Measurements from ENCODE around the gene CYP4F22. TPM values are rescaled to one million over a fixed set of nuclear protein-coding genes. Genes with fewer than 3 reads are reported as not detected.
A peak's percentile ranks its signal among the peaks of the same experiment; 100 is the strongest.

The CYP4F22 gene
- not detected for total RNA-seq (ENCODE audit: unreplicated experiment)
- long read RNA-seq = 0 reads

DNA sequence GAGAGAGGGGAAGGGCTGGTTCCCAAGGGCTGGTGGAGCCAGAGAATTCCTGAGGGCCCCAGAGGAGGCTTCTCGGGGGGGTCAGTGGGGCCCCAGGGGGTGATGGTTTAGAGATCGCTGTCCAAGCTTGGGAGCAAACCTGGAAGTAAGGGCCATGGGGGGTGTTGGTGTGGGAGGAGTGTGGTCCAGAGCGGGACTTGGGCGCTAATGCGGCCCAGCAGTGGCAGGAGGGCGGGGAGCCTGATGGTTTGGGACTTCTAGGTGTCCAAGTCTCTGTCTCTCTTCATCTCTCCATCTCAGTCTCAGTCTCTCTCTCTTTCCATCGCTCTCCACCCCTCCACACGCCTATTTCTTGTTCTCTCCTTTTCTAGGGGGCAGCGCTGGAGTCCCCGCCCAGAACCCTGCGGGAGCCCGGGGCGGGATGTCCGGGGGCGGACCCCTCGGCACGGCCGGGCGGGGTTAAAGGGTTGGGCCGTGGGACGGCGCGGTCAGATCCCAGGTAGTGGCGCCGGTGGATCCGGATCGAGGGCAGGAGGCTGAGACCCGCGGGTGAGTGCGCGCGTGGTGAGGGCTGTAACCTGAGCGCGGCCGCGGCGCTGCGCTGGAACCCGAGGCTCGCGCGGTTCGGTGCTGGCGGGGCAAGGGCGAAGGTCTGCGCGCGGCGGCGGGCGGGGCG is at the start of gene CYP4F22:
Gene CYP4F22, plus strand, starts transcription at position 491 of the 676 bp plus-strand sequence. CDS start 16,812 bp downstream, outside the sequence.
- Mint-ChIP-seq H3K4me3 (ENCODE audit: unreplicated experiment) (peak within 1 kb of the TSS; percentile 75), H3K27me3 (ENCODE audit: unreplicated experiment) (peaks cover 27% of the 10 kb centered on the region), H3K9me3 (ENCODE audit: unreplicated experiment) (peaks cover 8% of the 10 kb centered on the region), H3K4me1 (ENCODE audit: low read depth, unreplicated experiment) (no peaks in the 10 kb centered on the region), H3K36me3 (ENCODE audit: unreplicated experiment) (no peaks in the 10 kb centered on the region), H3K27ac (ENCODE audit: unreplicated experiment) (no peak within 1 kb of the TSS)
- TF ChIP-seq, protein P1, sequence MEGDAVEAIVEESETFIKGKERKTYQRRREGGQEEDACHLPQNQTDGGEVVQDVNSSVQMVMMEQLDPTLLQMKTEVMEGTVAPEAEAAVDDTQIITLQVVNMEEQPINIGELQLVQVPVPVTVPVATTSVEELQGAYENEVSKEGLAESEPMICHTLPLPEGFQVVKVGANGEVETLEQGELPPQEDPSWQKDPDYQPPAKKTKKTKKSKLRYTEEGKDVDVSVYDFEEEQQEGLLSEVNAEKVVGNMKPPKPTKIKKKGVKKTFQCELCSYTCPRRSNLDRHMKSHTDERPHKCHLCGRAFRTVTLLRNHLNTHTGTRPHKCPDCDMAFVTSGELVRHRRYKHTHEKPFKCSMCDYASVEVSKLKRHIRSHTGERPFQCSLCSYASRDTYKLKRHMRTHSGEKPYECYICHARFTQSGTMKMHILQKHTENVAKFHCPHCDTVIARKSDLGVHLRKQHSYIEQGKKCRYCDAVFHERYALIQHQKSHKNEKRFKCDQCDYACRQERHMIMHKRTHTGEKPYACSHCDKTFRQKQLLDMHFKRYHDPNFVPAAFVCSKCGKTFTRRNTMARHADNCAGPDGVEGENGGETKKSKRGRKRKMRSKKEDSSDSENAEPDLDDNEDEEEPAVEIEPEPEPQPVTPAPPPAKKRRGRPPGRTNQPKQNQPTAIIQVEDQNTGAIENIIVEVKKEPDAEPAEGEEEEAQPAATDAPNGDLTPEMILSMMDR (IDR thresholded peaks at IDR 0.05; ENCODE audit: partially characterized antibody, unreplicated experiment) = no peak
- peak; percentile 30 for DNase-seq

DNA sequence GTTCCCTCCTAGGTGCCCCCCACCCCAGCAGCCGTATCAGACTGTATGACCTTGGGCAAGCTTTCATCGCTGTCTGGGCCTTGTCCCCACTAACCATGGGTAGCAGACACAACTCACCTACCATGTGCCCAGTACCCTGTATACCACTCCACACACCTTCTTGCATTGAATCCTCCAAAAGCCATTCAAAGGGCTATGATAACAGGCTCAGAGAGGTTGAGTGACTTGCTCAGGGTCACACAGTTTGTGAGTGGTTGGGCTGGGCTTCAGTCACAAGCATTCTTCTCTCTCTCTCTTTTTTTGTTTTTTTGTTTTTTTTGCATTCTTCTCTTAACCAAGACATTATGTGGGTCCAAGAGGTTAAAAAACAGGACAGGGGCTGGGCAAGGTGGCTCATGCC is 46.6 kb upstream of the CYP4F22 start:
- Mint-ChIP-seq H3K4me1 (ENCODE audit: low read depth, unreplicated experiment) (no peaks in the 10 kb centered on the region), H3K4me3 (ENCODE audit: unreplicated experiment) (no peak overlapping the region), H3K36me3 (ENCODE audit: unreplicated experiment) (no peaks in the 10 kb centered on the region), H3K27ac (ENCODE audit: unreplicated experiment) (no peak overlapping the region), H3K9me3 (ENCODE audit: unreplicated experiment) (no peaks in the 10 kb centered on the region), H3K27me3 (ENCODE audit: unreplicated experiment) (peaks cover 18% of the 10 kb centered on the region)
- TF ChIP-seq, protein P1 (IDR thresholded peaks at IDR 0.05; ENCODE audit: partially characterized antibody, unreplicated experiment) = no peak
- DNase-seq = no peak

DNA sequence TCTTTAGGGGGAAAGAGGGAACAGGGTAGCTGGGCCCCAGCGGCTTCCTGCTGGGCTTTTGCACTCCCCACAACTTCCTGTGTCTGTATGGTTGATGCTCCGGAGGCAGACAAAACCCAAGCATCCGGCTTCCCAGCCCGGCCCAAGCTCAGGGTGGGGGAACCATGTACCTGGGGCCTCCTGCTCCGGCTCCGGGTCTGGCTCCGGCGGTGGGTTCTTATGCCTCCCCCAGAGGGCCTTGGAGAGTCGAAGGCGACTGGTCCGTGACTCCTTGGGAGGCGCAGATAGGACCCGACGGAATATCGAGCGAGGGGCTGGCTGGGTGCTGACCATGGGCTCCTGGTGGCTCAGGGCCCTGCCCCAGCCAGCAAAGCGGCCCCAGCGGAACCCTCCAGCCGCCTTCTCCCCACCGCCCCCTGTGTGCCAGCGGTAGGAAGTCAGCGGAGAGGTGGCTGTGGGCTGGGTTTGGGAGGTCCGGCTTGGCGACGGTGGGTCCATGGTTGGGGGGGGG is 44.4 kb upstream of the CYP4F22 start:
- H3K9me3 Mint-ChIP-seq (ENCODE audit: unreplicated experiment) = no peaks in the 10 kb centered on the region
- DNase-seq = no peak
- no peaks in the 10 kb centered on the region for H3K4me1 Mint-ChIP-seq (ENCODE audit: low read depth, unreplicated experiment)
- H3K4me3 Mint-ChIP-seq (ENCODE audit: unreplicated experiment) = no peak overlapping the region
- H3K27me3 Mint-ChIP-seq (ENCODE audit: unreplicated experiment) = peaks cover 31% of the 10 kb centered on the region
- TF ChIP-seq, protein P1 (IDR thresholded peaks at IDR 0.05; ENCODE audit: partially characterized antibody, unreplicated experiment) = no peak
- no peaks in the 10 kb centered on the region for H3K36me3 Mint-ChIP-seq (ENCODE audit: unreplicated experiment)
- H3K27ac Mint-ChIP-seq (ENCODE audit: unreplicated experiment) = no peak overlapping the region

DNA sequence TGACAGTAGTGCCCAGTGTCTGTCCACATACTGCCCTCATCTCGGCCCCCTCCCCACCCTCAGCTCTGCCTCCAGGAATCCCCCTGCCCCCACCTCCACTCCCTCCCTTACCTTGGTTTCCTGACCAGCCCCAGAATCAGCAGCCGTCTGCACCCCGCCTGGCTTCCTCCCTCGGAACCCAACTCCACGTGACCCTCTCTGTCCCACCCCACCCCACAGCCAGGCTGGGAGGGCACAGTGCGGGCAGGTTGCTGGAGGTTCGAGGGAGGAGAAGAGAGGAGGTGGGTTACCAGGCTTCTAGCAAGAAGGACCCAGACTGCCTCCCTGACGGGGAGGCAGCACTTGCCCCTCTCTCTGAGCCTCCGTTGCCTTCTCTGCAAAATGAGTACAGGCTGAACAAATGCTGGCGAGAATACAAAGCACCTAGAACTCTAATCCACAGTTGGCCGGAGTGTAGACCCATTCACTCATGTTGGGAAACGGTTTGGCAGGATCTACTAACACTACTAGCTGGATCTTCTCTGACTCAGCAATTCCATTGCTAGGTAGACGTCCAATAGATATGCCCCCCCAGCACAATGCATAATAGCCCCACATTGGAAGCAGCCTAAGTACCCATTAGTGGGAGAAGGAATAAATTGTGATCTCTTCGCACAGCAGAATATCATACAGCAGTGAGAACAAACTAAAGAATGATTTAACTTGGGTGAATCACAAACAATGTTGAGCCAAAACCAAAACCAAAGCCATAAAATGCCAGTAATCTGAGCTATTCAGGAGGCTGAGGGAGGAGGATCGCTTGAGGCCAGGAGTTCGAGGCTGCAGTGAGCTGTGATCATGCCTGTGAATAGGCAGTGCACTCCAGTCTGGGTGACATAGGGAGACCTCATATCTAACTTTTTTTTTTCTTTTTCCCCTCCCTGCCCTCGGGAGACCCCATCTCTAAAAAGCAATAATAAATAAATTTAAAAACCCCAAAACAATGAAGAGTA is 43.6 kb upstream of the CYP4F22 start, which contains the start of gene RASAL3:
Gene RASAL3, minus strand, starts transcription at position 151 of the 992 bp plus-strand sequence. CDS start 186 bp downstream, outside the sequence.
- no peaks in the 10 kb centered on the region for H3K9me3 Mint-ChIP-seq (ENCODE audit: unreplicated experiment)

More for the DNA sequence above, 43.6 kb upstream of the CYP4F22 start, which contains the start of gene RASAL3:
- Mint-ChIP-seq H3K27me3 (ENCODE audit: unreplicated experiment) (peaks cover 29% of the 10 kb centered on the region), H3K36me3 (ENCODE audit: unreplicated experiment) (no peaks in the 10 kb centered on the region), H3K4me1 (ENCODE audit: low read depth, unreplicated experiment) (no peaks in the 10 kb centered on the region), H3K4me3 (ENCODE audit: unreplicated experiment) (no peak within 1 kb of the TSS), H3K27ac (ENCODE audit: unreplicated experiment) (no peak within 1 kb of the TSS)
- TF ChIP-seq, protein P1 (IDR thresholded peaks at IDR 0.05; ENCODE audit: partially characterized antibody, unreplicated experiment) = no peak
- DNase-seq = no peak
